ENCODE data around the gene SGMS2.
"Not testable (repeated sequence)": the region's sequence is repeated elsewhere in the genome, so short reads cannot be mapped to it uniquely, and the experiment has no call there.

The SGMS2 gene

DNA sequence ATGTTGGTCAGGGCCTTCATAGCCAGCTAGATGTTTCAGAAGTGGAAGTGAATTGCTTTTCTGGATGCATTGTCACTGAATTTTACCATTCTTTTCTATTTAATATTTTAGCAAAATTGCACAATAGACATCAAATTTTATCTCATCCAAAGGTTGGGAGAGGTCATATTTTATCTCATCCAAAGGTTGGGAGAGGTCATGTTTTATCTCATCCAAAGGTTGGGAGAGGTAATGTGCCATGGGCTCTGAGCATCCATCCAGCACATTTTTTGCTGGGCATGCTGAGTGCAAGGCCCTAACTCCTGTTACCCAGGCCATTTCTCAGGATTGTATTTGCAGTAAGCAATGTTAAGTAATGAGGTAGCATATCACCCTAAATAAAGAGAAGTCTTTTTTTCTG is 91.9 kb downstream of the SGMS2 start:
- DNase-seq = no peak

DNA sequence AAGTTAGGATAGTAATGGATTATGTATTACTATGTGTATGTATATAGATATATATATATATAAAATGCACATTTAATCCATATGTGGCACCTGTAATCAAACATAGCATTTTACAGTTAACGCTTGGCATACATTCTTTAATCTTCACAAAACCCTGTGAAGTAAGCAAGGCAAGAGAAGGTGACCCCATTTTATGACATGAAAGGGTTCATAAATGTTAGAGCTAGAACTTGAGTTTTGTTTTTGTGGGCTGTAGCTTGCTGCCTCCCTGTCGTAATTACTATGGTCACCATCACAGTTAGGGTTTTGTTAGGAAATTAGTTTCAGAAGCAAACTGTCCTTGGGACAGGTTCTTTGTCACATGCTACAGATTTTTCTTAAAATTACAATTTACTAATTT is 92.8 kb downstream of the SGMS2 start:
- DNase-seq = no peak

DNA sequence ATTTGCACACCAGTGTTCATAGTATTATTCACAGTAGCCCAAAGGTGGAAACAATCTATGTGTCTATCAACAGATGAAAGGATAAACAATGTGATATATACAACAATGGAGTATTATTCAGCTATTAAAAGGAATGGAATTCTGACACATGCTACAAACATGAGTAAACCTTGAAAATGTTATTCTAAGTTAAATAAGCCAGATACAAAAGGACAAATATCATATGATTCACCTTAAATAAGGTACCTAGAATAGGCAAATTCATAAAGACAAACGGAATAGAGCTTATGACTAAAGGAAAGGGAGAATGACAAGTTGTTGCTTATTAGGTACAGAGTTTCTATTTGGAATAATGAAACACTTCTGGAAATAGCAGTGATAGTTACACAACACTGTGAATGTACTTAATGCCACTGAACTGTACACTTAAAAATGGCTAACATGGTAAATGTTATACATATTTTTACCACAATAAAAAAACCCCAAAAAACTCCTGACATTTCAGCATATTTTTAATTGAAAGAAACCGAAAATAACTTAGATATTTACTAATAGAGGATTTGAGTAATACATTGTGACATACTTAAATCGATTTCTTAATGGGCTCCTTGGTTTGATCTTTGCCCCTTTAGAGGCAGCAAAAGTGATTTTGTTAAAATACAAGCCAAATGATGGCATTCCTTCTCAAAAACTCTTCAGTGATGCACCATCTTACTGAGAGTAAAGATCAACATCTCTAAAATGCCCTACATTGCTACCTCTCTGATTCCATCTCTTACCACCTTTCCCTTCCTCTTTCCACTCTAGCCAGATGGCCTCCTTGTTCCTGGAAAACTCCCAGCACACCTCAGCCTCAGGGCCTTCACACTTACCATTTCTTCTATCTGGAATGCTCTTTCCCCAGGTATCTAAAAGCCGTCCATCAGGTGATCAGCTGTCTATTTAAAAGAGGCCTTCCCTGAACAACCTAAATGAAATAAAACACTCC is 98.0 kb downstream of the SGMS2 start:
- DNase-seq = no peak

DNA sequence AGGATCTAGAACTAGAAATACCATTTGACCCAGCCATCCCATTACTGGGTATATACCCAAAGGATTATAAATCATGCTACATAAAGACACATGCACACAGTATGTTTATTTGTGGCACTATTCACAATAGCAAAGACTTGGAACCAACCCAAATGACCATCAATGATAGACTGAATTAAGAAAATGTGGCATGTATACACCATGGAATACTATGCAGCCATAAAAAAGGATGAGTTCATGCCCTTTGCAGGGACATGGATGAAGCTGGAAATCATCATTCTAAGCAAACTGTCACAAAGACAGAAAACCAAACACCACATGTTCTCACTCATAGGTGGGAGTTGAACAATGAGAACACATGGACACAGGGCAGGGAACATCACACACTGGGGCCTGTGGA is 101.0 kb downstream of the SGMS2 start:
- not testable (repeated sequence) for DNase-seq

DNA sequence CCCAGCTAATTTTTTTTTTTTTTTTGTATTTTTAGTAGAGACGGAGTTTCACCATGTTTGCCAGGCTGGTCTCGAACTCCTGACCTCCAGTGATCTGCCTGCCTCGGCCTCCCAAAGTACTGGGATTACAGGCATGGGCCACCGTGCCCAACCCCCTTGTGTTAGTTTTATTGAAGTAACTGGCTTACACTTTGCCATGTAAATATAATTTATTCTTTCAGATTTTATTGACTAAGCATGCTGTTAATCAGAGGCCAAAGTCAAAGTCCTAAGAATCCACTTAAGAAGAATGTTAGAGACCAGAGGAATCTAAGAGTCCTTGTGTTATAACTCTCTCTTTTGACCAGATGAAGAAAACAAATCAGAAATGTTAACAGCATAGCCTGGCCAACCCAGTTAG is 102.1 kb downstream of the SGMS2 start:
- DNase-seq = not testable (repeated sequence)

DNA sequence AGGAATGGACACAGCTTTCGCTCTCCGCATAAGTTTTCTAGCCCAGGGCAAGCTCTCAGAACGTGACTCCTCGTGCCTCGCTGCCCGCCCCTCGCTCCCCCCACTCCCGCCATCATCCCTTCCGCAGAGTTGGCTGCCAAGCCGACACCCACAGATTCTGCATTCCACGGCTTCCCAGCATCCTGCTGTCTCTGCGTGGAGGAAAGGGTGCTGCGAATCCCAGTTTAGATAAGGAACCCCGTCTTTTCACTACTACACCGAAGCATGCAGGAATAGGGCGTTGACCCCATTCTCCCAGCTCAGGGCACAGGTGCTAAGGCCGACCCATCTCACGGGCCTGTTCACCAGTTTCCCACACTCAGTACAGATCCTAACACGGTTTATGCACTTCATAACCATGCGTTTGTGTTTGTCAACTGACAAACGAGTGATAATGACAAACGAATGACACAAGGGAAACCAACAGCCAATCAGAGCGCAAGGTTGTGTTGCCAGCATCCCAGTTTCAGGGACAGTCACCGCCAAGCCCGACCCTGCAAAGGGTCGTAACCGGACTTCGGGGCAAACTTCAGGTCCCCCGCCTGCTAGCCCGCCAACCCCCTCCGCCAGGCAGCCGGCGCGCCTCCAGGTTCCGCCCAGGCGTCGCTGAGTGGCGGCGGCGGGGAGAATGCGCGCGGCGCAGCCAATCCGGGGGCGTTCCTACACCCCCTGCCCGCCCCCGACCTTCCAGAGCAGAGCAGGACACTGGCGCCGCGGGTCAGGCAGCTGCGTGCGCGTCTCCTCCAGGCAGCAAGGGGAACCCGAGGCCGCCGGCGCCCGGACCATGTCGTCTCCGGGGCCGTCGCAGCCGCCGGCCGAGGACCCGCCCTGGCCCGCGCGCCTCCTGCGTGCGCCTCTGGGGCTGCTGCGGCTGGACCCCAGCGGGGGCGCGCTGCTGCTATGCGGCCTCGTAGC is 106.4 kb downstream of the SGMS2 start, which contains the start of gene CYP2U1:
Gene CYP2U1 (plus strand): TSS at position 729 of the 954 bp plus-strand sequence. CDS start 95 bp downstream, at position 824.
- peak; percentile 11 for DNase-seq

DNA sequence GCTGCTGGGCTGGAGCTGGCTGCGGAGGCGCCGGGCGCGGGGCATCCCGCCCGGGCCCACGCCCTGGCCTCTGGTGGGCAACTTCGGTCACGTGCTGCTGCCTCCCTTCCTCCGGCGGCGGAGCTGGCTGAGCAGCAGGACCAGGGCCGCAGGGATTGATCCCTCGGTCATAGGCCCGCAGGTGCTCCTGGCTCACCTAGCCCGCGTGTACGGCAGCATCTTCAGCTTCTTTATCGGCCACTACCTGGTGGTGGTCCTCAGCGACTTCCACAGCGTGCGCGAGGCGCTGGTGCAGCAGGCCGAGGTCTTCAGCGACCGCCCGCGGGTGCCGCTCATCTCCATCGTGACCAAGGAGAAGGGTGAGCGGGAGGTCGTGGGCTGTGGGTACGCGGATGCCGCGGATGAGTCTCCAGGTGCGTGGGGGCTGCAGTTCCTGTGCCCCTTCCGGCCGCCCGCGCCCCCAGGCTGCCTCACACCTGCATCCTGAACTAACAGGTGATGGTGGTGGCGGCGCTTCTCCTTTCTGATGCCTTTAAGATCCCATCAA is 107.1 kb downstream of the SGMS2 start:
- DNase-seq = no peak

DNA sequence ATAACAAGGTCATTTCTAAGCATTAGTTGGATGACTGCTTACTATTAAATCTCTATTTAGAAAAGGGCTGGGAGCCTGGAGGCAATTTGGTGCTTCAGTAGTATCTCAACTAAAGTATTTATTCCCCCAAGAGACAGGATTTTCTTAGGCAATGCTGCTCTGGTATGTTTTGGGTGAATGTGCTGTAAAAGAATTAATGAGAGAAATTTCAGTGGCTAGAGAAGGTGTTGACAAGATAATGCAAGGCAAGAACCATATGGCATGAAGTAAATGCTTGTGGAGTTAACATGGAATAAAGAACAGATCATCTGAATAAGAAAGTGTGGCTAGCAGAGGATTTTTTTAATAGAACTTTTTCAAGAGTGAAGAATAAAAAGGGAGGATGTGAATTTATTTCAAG is 110.5 kb downstream of the SGMS2 start:
- no peak for DNase-seq

DNA sequence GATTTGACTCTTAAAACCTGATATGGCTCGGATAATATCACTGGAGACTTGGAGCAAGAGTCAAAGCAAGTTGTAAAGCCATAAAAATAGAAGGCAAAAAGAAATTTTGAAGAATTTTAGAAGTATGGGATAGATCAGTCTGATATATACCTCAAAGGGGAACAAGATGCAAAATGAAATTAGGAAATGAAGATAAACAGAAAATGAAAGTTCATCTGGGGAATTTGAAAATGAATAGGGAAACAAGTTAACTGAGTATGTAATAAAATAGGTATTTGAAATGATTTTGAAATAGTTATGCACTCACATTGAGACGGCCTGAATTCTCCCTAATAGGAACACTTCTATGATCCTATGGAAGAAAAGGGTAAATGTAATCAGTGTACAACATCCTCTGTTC is 112.3 kb downstream of the SGMS2 start:
- DNase-seq = no peak

DNA sequence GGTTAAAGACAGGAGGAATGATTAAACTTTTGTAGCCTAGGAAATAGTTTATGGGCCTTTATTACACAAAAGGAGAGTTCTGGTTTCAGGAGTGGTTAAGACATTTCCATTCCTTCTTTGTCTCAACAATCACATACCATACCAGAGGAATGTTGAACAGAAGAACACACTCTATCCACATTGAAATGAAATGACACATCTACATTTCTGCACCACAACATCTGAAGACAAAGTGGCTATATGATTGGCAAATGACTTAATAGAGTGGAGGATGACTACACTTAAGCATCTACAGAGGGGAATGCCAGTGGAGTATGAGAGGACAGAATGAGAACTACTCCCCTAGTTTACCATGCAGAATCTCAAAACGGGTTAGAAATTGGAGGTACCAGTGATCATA is 114.6 kb downstream of the SGMS2 start:
- DNase-seq = no peak

DNA sequence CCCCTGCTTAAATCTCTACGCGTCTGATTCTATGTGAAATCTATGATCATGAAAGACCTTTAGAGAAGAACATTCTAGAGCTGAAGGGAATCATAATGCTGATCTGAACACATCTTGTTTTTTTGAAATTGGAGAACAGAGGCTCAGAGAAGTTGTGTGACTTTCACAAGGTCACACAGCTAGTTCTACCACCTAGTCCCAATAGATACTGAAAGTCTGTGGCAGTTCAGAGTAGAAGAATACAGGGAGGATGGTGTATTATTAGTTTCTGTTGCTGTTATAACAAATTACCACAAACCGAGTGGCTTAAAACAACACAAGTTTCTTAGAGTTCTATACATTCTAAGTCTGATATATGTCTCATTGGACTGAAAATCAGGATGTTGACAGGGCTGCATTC is 121.1 kb downstream of the SGMS2 start:
- DNase-seq = no peak

DNA sequence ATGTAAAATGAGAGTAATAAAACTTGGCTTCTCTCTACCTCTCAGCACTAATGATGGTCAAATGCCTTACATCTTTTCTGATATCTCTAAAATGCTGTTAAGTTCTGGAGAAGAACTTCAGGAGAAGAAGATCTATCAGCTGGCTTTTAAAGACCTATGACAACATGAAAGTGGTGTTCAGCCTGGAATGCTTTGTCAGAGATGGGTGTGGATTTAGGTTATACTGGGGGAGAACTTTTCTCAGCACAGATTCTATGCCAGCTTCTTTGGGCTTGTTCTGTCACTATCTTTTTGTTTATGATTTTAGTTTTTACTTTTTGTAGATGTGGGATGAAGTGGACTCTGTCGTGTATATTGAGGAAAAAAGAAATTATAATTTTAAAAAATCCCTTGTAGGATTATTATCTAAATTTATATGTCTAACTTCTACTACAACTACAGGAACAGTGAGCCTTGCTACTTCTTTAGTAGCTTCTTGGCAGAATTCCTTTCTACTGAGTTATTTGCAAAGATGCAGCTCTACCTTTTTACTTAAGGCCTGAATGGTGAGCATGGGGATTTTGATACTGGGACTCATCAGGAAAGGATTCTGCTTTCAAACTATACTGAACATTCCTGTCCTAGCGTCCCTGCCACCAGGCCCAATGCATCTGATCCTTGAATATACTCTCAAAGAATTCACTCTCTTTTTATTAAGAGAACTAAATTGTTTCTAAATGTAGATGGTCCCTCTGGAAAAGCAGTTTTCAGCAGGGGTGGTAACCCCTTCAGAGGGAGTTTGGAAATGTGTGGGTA is 126.2 kb downstream of the SGMS2 start:
- no peak for DNase-seq

DNA sequence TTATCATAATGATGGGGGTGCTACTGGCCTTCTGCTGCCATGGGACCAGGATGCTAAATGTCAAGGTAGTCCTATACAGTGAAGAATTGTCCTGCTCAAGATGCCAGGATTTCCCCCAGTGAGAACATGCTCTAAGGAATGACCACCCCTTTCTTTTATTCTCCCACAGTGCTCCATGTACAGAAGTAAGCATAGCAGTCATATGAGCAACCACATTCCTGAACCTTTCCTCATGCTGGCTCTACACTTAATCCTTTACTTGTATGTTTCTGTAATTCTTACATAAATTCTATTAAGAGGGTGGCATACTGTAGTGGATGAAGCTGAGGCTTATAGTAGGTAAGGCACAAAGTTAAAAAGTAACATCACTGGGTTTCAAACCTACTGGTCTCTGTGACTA is 126.8 kb downstream of the SGMS2 start:
- no peak for DNase-seq

DNA sequence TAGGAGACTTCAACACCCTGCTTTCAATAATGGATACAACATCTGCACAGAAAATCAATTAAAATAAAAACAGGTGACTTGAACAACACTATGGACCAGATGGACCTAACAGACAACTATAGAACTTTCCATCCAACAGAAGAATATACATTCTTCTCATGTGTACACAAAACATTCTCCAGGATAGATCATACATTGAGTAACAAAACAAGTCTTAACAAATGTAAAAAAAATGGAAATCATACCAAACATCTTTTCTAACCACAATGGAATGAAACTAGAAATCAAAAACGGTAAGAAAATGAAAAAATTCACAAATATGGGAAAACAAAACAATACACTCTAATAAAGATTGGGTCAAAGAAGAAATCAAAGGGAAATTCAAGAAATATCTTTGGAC is 131.3 kb downstream of the SGMS2 start:
- DNase-seq = no peak
